Hepatocyte (in vitro differentiated cells): Measurements from ENCODE around the gene MT1G. TPM values are rescaled to one million over a fixed set of nuclear protein-coding genes. Genes with fewer than 3 reads are reported as not detected.

Source experiments
- DNase-seq: peaks from one replicate; pipeline ENCODE4 v3.0.0-alpha.2; 2016; ENCODE audit warnings: low spot score
- H2AFZ ChIP-seq: fragments of 200-600 bp; sonication (generic); 2 replicates; pipeline ENCODE4 v1.6.0; 2016; ENCODE audit warnings: antibody characterized with exemption, mild to moderate bottlenecking
- H3K27ac ChIP-seq: fragments of 200-600 bp; sonication (generic); 2 replicates; pipeline ENCODE4 v1.5.1; 2016; ENCODE audit warnings: mild to moderate bottlenecking
- H3K27me3 ChIP-seq: fragments of 200-600 bp; sonication (generic); 2 replicates; pipeline ENCODE4 v1.6.1; 2016
- H3K36me3 ChIP-seq: fragments of 200-600 bp; sonication (generic); replicated peaks from 2 replicates; pipeline ENCODE4 v1.5.1; 2016; ENCODE audit warnings: low read depth; ENCODE audit not compliant: insufficient read depth
- H3K4me1 ChIP-seq: fragments of 200-600 bp; sonication (generic); 2 replicates; pipeline ENCODE4 v1.5.1; 2016; ENCODE audit warnings: mild to moderate bottlenecking, moderate library complexity; ENCODE audit not compliant: insufficient read depth
- H3K4me2 ChIP-seq: fragments of 200-600 bp; sonication (generic); 2 replicates; pipeline ENCODE4 v1.6.0; 2016
- H3K4me3 ChIP-seq: fragments of 200-600 bp; sonication (generic); 2 replicates; pipeline ENCODE4 v1.5.1; 2016; ENCODE audit warnings: mild to moderate bottlenecking
- H3K79me2 ChIP-seq: fragments of 200-600 bp; sonication (generic); 2 replicates; pipeline ENCODE4 v1.6.0; 2017; ENCODE audit warnings: mild to moderate bottlenecking
- H3K9me2 ChIP-seq: fragments of 200-600 bp; sonication (generic); replicated peaks from 2 replicates; pipeline ENCODE4 v1.6.0; 2017; ENCODE audit warnings: mild to moderate bottlenecking; ENCODE audit not compliant: insufficient read depth
- H3K9me3 ChIP-seq: fragments of 200-600 bp; sonication (generic); 2 replicates; pipeline ENCODE4 v1.5.1; 2016; ENCODE audit warnings: low read depth, mild to moderate bottlenecking
- H4K20me1 ChIP-seq: fragments of 200-600 bp; sonication (generic); 2 replicates; pipeline ENCODE4 v1.6.0; 2016; ENCODE audit warnings: mild to moderate bottlenecking; ENCODE audit not compliant: insufficient read depth, poor library complexity, severe bottlenecking
- CTCF ChIP-seq: fragments of 200-600 bp; sonication (generic); IDR thresholded peaks from 2 replicates; pipeline ENCODE4 v1.5.1; 2016; ENCODE audit warnings: antibody characterized with exemption, mild to moderate bottlenecking; ENCODE audit not compliant: poor library complexity
- EZH2 ChIP-seq: fragments of 200-600 bp; sonication (generic); IDR thresholded peaks from 2 replicates; pipeline ENCODE4 v1.6.1; 2016; ENCODE audit warnings: antibody characterized with exemption, mild to moderate bottlenecking, borderline replicate concordance
- EZH2phosphoT487 ChIP-seq: fragments of 200-600 bp; sonication (generic); IDR thresholded peaks from one replicate; pipeline ENCODE4 v1.6.1; 2018; ENCODE audit warnings: antibody characterized with exemption, mild to moderate bottlenecking, low read depth, moderate library complexity; ENCODE audit not compliant: unreplicated experiment, severe bottlenecking
- WGBS: methylation state at CpG from one replicate; pipeline ENCODE4 v1.1.6; 2016; ENCODE audit warnings: low lambda C conversion rate; ENCODE audit errors: missing lambda C conversion rate; 5-methylcytosine and 5-hydroxymethylcytosine counted together
- polyA plus RNA-seq: library from polyadenylated mRNA; unstranded; fragments of >200 nt; fragmentation: Nextera tagmentation; extraction: Ambion mirVana; gene quantifications from 2 replicates; pipeline ENCODE4 v1.2.1, GENCODE V29; 2016
- total RNA-seq: library from RNA; depleted of rRNA; stranded (reverse); fragments of >200 nt; gene quantifications from 2 replicates; pipeline ENCODE4 v1.2.3, GENCODE V29; 2014

The MT1G gene
- total and polyA plus RNA-seq, 2 experiments from 2014 or later: 44.5 to 64.1 TPM

DNA sequence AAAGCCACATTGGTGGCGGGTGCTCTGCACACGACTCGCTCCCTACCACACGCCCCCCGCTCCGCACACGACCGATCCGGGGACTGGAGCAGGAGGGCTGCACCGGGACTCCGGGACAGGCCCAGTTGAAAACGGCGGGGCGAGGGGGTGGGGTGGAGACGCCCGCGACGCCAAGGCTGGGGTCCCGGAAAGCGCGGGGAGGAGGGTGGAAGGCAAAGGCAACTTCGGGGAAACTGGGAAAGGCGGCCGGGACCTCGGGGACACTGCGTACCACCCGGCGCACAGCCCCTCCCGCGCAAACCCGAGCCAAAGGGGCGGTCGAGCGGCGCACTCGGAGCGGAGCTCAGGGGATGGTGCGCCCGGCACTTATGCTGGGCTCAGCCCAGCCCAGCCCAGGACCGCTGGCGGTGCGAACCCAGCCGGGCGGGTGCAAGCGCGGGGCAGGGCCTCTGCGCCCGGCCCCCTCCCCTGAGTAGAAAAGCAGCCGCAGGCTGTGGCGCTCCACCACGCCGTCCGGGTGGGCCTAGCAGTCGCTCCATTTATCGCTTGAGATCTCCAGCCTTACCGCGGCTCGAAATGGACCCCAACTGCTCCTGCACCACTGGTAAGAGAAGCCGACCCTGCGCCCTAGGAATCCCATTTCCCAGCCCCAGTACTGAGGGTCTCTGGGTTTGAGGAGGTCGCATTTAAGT is 35.6 kb downstream of the MT1G start, which contains the start of gene MT1M:
MT1M (plus strand) TSS at position 504 of the 692 bp plus-strand sequence; CDS start at position 577, 73 bp downstream.
- no peaks in the 10 kb centered on the region for H3K9me3 ChIP-seq
- H3K4me2 ChIP-seq: peak within 1 kb of the TSS; percentile 89
- peak within 1 kb of the TSS; percentile 39 for H3K4me3 ChIP-seq
- peak; percentile 26 for DNase-seq
- 2% methylated on average over 49 of the region's 61 CpGs for WGBS
- H3K79me2 ChIP-seq: no peaks in the 10 kb centered on the region
- H4K20me1 ChIP-seq: no peaks in the 10 kb centered on the region
- no peaks in the 10 kb centered on the region for H3K36me3 ChIP-seq
- no peak within 1 kb of the TSS for H3K27ac ChIP-seq
- peaks cover 84% of the 10 kb centered on the region for H3K27me3 ChIP-seq
- TF ChIP-seq EZH2 (no peak), CTCF (no peak), EZH2phosphoT487 (no peak)
- H3K4me1 ChIP-seq: peaks cover 13% of the 10 kb centered on the region
- H2AFZ ChIP-seq: peak within 1 kb of the TSS; percentile 28
- no peaks in the 10 kb centered on the region for H3K9me2 ChIP-seq

DNA sequence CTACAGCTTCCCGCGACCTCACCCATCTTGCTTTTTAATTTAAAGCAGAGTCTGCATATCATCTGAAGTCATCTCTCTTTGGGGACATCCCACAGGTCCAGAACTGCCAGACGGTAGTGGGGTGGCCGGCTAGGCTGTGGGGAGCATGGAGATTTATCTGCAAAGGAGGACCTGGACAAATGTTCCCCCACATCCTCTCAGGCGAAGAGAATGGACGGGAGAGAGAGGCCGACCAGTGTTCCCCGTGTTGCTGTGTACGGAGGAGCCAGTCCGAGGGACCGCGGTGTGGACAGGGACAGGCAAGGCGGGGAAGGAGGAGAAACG is 36.1 kb downstream of the MT1G start:
- Histone ChIP-seq H3K27ac (no peak overlapping the region), H3K4me1 (peaks cover 13% of the 10 kb centered on the region), H3K9me3 (no peaks in the 10 kb centered on the region), H3K4me2 (peak overlapping the region; percentile 89), H3K4me3 (peak overlapping the region; percentile 39), H3K36me3 (no peaks in the 10 kb centered on the region), H3K9me2 (no peaks in the 10 kb centered on the region), H4K20me1 (no peaks in the 10 kb centered on the region), H2AFZ (peak overlapping the region; percentile 28), H3K27me3 (peaks cover 82% of the 10 kb centered on the region), H3K79me2 (no peaks in the 10 kb centered on the region)
- TF ChIP-seq EZH2phosphoT487 (peak; percentile 10), EZH2 (no peak)
- no peak for DNase-seq
- WGBS: 17% methylated on average over 14 of the region's 14 CpGs

DNA sequence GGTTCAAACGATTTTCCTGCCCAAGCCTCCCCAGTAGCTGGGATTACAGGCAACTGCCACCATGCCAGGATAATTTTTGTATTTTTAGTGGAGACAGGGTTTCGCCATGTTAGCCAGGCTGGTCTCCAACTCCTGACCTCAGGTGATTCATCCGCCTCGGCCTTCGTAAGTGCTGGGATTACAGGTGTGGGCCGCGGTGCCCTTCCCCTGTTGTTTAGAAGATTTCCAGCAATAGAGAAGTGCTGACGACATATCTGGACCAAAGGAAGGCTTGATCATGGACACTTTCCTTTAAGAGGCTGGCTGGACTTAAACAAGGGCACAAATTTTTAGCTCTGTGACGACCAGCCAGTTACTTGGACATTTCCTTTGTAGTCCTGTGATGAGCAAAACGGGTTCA is 36.7 kb downstream of the MT1G start:
- TF ChIP-seq EZH2phosphoT487 (peak; percentile 6), CTCF (no peak), EZH2 (peak; percentile 45)
- no peak overlapping the region for H3K27ac ChIP-seq
- peaks cover 82% of the 10 kb centered on the region for H3K27me3 ChIP-seq
- no peaks in the 10 kb centered on the region for H3K9me2 ChIP-seq
- 57% methylated on average over 10 of the region's 10 CpGs for WGBS
- H3K4me2 ChIP-seq: no peak overlapping the region
- no peak overlapping the region for H2AFZ ChIP-seq
- H3K36me3 ChIP-seq: no peaks in the 10 kb centered on the region
- no peaks in the 10 kb centered on the region for H4K20me1 ChIP-seq
- H3K4me3 ChIP-seq: no peak overlapping the region
- DNase-seq: no peak
- H3K79me2 ChIP-seq: no peaks in the 10 kb centered on the region
- no peaks in the 10 kb centered on the region for H3K9me3 ChIP-seq
- peaks cover 13% of the 10 kb centered on the region for H3K4me1 ChIP-seq

GRCh38 chr16:56630134-56630533 is 37.7 kb downstream of the MT1G start:
- Histone ChIP-seq H3K36me3 (no peaks in the 10 kb centered on the region), H3K27me3 (peaks cover 79% of the 10 kb centered on the region), H3K9me2 (no peaks in the 10 kb centered on the region), H3K4me3 (no peak overlapping the region), H3K4me2 (no peak overlapping the region), H3K79me2 (no peaks in the 10 kb centered on the region), H3K9me3 (no peaks in the 10 kb centered on the region), H4K20me1 (no peaks in the 10 kb centered on the region), H3K27ac (no peak overlapping the region), H3K4me1 (peaks cover 12% of the 10 kb centered on the region), H2AFZ (no peak overlapping the region)
- TF ChIP-seq EZH2phosphoT487 (no peak), CTCF (no peak), EZH2 (no peak)
- DNase-seq: no peak
- WGBS: 75% methylated on average over 3 of the region's 3 CpGs
